Loucy (cell line): Measurements from ENCODE around the gene CCDC134.

Experiments
- H2AFZ ChIP-seq: fragments of 200-600 bp; sonication (generic); 2 replicates; pipeline ENCODE4 v1.6.0; 2016; ENCODE audit warnings: antibody characterized with exemption, mild to moderate bottlenecking, low read length, moderate library complexity
- H3F3A ChIP-seq: fragments of 200-600 bp; 2 replicates; pipeline ENCODE4 v1.6.0; 2016; ENCODE audit warnings: antibody characterized with exemption, low read depth, mild to moderate bottlenecking
- H3K27me3 ChIP-seq: fragments of 200-600 bp; sonication (generic); 2 replicates; pipeline ENCODE4 v1.6.1; 2014; ENCODE audit warnings: low read length, mild to moderate bottlenecking; ENCODE audit not compliant: insufficient read depth, poor library complexity, severe bottlenecking
- H3K36me3 ChIP-seq: fragments of 200-600 bp; sonication (generic); 2 replicates; pipeline ENCODE4 v1.6.1; 2016; ENCODE audit warnings: low read length; ENCODE audit not compliant: insufficient read depth
- H3K4me1 ChIP-seq: fragments of 200-600 bp; sonication (generic); 2 replicates; pipeline ENCODE4 v1.5.1; 2014; ENCODE audit warnings: low read length, mild to moderate bottlenecking; ENCODE audit not compliant: insufficient read depth, poor library complexity, severe bottlenecking
- H3K4me2 ChIP-seq: fragments of 200-600 bp; sonication (generic); 2 replicates; pipeline ENCODE4 v1.6.0; 2014; ENCODE audit warnings: antibody characterized with exemption, low read length, low read depth, mild to moderate bottlenecking; ENCODE audit not compliant: poor library complexity, severe bottlenecking
- H3K4me3 ChIP-seq: fragments of 200-600 bp; sonication (generic); 2 replicates; pipeline ENCODE4 v1.5.1; 2014; ENCODE audit warnings: low read length, mild to moderate bottlenecking, mixed read lengths; ENCODE audit not compliant: poor library complexity, severe bottlenecking
- H3K79me2 ChIP-seq: fragments of 200-600 bp; sonication (generic); 2 replicates; pipeline ENCODE4 v1.6.1; 2014; ENCODE audit warnings: low read length; ENCODE audit not compliant: insufficient read depth
- H3K9ac ChIP-seq: fragments of 200-600 bp; sonication (generic); 2 replicates; pipeline ENCODE4 v1.6.0; 2014; ENCODE audit warnings: mild to moderate bottlenecking, low read depth, low read length, moderate library complexity; ENCODE audit not compliant: poor library complexity, severe bottlenecking
- H3K9me2 ChIP-seq: fragments of 200-600 bp; sonication (generic); replicated peaks from 2 replicates; pipeline ENCODE4 v1.6.1; 2016; ENCODE audit warnings: low read depth, low read length, mixed read lengths
- H3K9me3 ChIP-seq: fragments of 200-600 bp; sonication (generic); 2 replicates; pipeline ENCODE4 v1.6.1; 2014; ENCODE audit warnings: mild to moderate bottlenecking, antibody characterized with exemption, low read length, low read depth; ENCODE audit not compliant: insufficient read depth
- H4K20me1 ChIP-seq: fragments of 200-600 bp; sonication (generic); 2 replicates; pipeline ENCODE4 v1.6.0; 2014; ENCODE audit warnings: antibody characterized with exemption, low read length, mild to moderate bottlenecking; ENCODE audit not compliant: insufficient read depth, poor library complexity, severe bottlenecking
- EZH2phosphoT487 ChIP-seq: fragments of 200-600 bp; IDR thresholded peaks from 2 replicates; pipeline ENCODE4 v1.6.1; 2018; ENCODE audit warnings: antibody characterized with exemption, mild to moderate bottlenecking, moderate library complexity, borderline replicate concordance
- TF ChIP-seq, protein P1 (sequence below): fragments of 200-600 bp; sonication (generic); conservative IDR thresholded peaks from 2 replicates; pipeline ENCODE4 v1.5.1; 2014; ENCODE audit warnings: mild to moderate bottlenecking, antibody characterized with exemption, low read length

CCDC134 gene

GRCh38 chr22:41772645-41773044 lies 27.8 kb upstream of the CCDC134 start:
- H3K4me1 ChIP-seq = no peaks in the 10 kb centered on the region
- no peak overlapping the region for H3K9ac ChIP-seq
- no peak overlapping the region for H2AFZ ChIP-seq
- no peaks in the 10 kb centered on the region for H3F3A ChIP-seq
- H3K4me2 ChIP-seq = no peak overlapping the region
- H4K20me1 ChIP-seq = no peaks in the 10 kb centered on the region
- no peaks in the 10 kb centered on the region for H3K9me3 ChIP-seq
- no peaks in the 10 kb centered on the region for H3K79me2 ChIP-seq
- no peaks in the 10 kb centered on the region for H3K27me3 ChIP-seq
- no peak overlapping the region for H3K4me3 ChIP-seq
- H3K9me2 ChIP-seq = no peaks in the 10 kb centered on the region
- no peaks in the 10 kb centered on the region for H3K36me3 ChIP-seq
- no peak for TF ChIP-seq EZH2phosphoT487
- TF ChIP-seq, protein P1, sequence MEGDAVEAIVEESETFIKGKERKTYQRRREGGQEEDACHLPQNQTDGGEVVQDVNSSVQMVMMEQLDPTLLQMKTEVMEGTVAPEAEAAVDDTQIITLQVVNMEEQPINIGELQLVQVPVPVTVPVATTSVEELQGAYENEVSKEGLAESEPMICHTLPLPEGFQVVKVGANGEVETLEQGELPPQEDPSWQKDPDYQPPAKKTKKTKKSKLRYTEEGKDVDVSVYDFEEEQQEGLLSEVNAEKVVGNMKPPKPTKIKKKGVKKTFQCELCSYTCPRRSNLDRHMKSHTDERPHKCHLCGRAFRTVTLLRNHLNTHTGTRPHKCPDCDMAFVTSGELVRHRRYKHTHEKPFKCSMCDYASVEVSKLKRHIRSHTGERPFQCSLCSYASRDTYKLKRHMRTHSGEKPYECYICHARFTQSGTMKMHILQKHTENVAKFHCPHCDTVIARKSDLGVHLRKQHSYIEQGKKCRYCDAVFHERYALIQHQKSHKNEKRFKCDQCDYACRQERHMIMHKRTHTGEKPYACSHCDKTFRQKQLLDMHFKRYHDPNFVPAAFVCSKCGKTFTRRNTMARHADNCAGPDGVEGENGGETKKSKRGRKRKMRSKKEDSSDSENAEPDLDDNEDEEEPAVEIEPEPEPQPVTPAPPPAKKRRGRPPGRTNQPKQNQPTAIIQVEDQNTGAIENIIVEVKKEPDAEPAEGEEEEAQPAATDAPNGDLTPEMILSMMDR = no peak

DNA sequence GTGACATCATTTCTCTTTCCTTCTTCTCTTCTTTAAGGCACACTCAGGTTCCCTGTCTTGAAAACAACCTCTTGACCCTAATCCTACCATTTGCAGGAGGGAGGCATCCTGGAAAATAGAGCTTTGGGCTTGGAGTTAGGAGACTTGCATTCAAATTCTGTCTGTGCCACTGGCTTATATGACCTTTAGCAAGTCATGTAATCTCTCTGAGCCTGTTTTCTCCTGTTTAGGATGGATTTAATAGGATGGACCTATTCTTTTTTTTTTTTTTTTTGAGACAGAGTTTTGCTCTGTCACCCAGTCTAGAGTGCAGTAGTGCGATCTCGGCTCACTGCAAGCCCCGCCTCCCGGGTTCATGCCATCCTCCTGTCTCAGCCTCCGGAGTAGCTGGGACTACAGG lies 25.1 kb upstream of the CCDC134 start:
- Histone ChIP-seq H4K20me1 (no peaks in the 10 kb centered on the region), H2AFZ (no peak overlapping the region), H3K9me2 (no peaks in the 10 kb centered on the region), H3K4me3 (no peak overlapping the region), H3K9me3 (no peaks in the 10 kb centered on the region), H3K4me2 (no peak overlapping the region), H3K36me3 (no peaks in the 10 kb centered on the region), H3K4me1 (no peaks in the 10 kb centered on the region), H3K79me2 (no peaks in the 10 kb centered on the region), H3K9ac (no peak overlapping the region), H3K27me3 (no peaks in the 10 kb centered on the region), H3F3A (no peaks in the 10 kb centered on the region)
- no peak for TF ChIP-seq EZH2phosphoT487
- TF ChIP-seq, protein P1 = no peak

- no peaks in the 10 kb centered on the region for H3K79me2 ChIP-seq
- no peak overlapping the region for H3K4me2 ChIP-seq
- H3K4me3 ChIP-seq = no peak overlapping the region
- no peaks in the 10 kb centered on the region for H3F3A ChIP-seq
- no peaks in the 10 kb centered on the region for H3K9me3 ChIP-seq
- H3K9me2 ChIP-seq = no peaks in the 10 kb centered on the region
- no peaks in the 10 kb centered on the region for H3K36me3 ChIP-seq
- no peaks in the 10 kb centered on the region for H4K20me1 ChIP-seq
- no peak for TF ChIP-seq EZH2phosphoT487
- TF ChIP-seq, protein P1 = no peak
- H3K27me3 ChIP-seq = no peaks in the 10 kb centered on the region
- no peak overlapping the region for H3K9ac ChIP-seq
- H3K4me1 ChIP-seq = peaks cover 5% of the 10 kb centered on the region
- H2AFZ ChIP-seq = no peak overlapping the region
Measured at GRCh38 chr22:41775976-41776375, 24.5 kb upstream of the CCDC134 start.
